Measurements from ENCODE around the gene TRAP1.
"Not testable (repeated sequence)": the region's sequence is repeated elsewhere in the genome, so short reads cannot be mapped to it uniquely, and the experiment has no call there.

Gene TRAP1

GRCh38 chr16:3735541-3735940 lies 18.2 kb upstream of the TRAP1 start:
- no peak for DNase-seq

- no peak for DNase-seq
These were observed 17.5 kb upstream of the TRAP1 start for GRCh38 chr16:3734758-3735221.

GRCh38 chr16:3734084-3734757 lies 16.9 kb upstream of the TRAP1 start:
- no peak for DNase-seq

- DNase-seq, result no peak
These were observed 14.8 kb upstream of the TRAP1 start for GRCh38 chr16:3732171-3732570.

GRCh38 chr16:3731126-3731935 lies 14.0 kb upstream of the TRAP1 start:
- no peak for DNase-seq

- DNase-seq, result no peak
These were observed 13.1 kb upstream of the TRAP1 start for GRCh38 chr16:3730161-3731125.

GRCh38 chr16:3729161-3730112 lies 12.1 kb upstream of the TRAP1 start:
- DNase-seq, result no peak

- DNase-seq, result no peak
These were observed 11.3 kb upstream of the TRAP1 start for GRCh38 chr16:3728424-3729160.

- DNase-seq, result no peak
These were observed 10.6 kb upstream of the TRAP1 start for GRCh38 chr16:3727806-3728381.

- no peak for DNase-seq
These were observed 8.8 kb upstream of the TRAP1 start for GRCh38 chr16:3726021-3726687.

GRCh38 chr16:3725276-3725675 lies 8.0 kb upstream of the TRAP1 start:
- DNase-seq, result no peak

- no peak for DNase-seq
These were observed 5.2 kb upstream of the TRAP1 start for GRCh38 chr16:3722508-3722907.

- DNase-seq, result no peak
These were observed 3.1 kb upstream of the TRAP1 start for GRCh38 chr16:3720418-3720817.

GRCh38 chr16:3718628-3719027 lies 1.3 kb upstream of the TRAP1 start:
- no peak for DNase-seq

GRCh38 chr16:3718019-3718391 lies 681 bp upstream of the TRAP1 start:
- DNase-seq, result no peak

GRCh38 chr16:3716831-3717234 lies 491 bp downstream of the TRAP1 start:
- no peak for DNase-seq

- DNase-seq, result no peak
These were observed 1.9 kb downstream of the TRAP1 start for GRCh38 chr16:3715430-3715829.

- not testable (repeated sequence) for DNase-seq
These were observed 2.9 kb downstream of the TRAP1 start for GRCh38 chr16:3714378-3714777.

GRCh38 chr16:3713587-3714242 lies 3.6 kb downstream of the TRAP1 start:
- no peak for DNase-seq
